ENCODE data around the gene METTL4. TPM values are rescaled to one million over a fixed set of nuclear protein-coding genes. Genes with fewer than 3 reads are reported as not detected.
"Not testable (repeated sequence)": the region's sequence is repeated elsewhere in the genome, so short reads cannot be mapped to it uniquely, and the experiment has no call there.

Gene METTL4
- total RNA-seq, 8 experiments from 2014 or later: 4.7 to 14.1 (median 7.6) TPM

DNA sequence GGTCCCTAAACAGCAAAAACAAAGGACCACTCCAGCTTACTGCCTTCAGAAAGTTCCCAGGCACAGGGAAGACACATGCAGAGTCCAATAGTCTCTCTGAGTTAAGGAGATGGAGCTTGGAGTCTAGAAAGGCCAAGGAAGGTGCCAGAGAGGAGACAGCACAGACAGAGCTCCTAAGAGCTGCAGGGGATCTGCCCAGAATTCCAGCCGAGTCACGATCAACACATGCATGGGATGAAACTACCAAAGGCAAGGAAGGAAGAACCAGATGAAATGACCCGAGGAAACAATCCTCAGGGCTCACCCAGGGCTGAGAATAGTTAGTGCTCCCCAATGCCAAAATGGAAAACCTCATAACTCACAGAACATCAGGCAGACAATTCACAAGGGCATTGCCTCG is 15.4 kb downstream of the METTL4 start:
- Histone ChIP-seq H3K27ac (no peak overlapping the region), H3K4me3 (no peak overlapping the region), H3K4me1 (replicated peaks in 1 of 2) (no peaks in the 10 kb centered on the region)
- peak in 1 of 8 experiments; percentile 35 for ATAC-seq (replicated peaks in 6 of 8)
- WGBS, 10 experiments: 20 to 100% (median 88%) methylated on average over 1 to 4 of the region's 4 CpGs; no CpG with 5 or more reads in 2 of the 10 experiments
- in situ Hi-C loops (cut with MboI; ENCODE audit: low pct_unique_long_range_greater_than_20kb in 2 of 9, low sequenced_read_pairs in 9 of 9, unreplicated experiment in 9 of 9): loop anchor here in 4 of 9 experiments (25.0 kb wide), 1 partner anchor 1694 kb away; no protein-coding TSS in a partner anchor

DNA sequence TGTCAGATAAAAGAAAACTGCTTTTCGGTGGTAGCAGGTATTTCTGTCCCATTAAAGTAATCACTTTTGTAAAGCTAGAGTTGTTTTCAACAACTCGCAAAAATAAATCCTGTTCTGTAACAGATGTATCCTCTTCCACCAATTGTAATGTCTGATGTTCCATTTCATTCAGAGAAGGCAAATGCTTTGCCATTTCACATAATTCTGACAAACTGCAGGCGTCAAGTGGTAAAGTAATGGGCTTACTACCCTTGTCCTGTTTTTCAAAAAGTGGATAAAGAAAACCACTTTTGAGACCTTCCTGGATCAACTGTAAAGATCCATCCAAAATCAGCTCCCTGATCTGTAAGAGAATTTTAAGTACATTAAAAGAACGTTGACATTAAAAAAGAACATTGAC is 16.6 kb downstream of the METTL4 start:
- no peak overlapping the region for H3K4me3 ChIP-seq
- H3K27ac ChIP-seq: no peak overlapping the region
- 75 to 100% (median 93%) methylated on average over 1 to 4 of the region's 4 CpGs; no CpG with 5 or more reads in 1 of the 10 experiments for WGBS, 10 experiments
- in situ Hi-C loops (cut with MboI; ENCODE audit: low pct_unique_long_range_greater_than_20kb in 2 of 9, low sequenced_read_pairs in 9 of 9, unreplicated experiment in 9 of 9): loop anchor here in 4 of 9 experiments (25.0 kb wide), 1 partner anchor 1692 kb away; no protein-coding TSS in a partner anchor
- no peak for ATAC-seq (replicated peaks in 6 of 8)
- no peaks in the 10 kb centered on the region for H3K4me1 ChIP-seq (replicated peaks in 1 of 2)

DNA sequence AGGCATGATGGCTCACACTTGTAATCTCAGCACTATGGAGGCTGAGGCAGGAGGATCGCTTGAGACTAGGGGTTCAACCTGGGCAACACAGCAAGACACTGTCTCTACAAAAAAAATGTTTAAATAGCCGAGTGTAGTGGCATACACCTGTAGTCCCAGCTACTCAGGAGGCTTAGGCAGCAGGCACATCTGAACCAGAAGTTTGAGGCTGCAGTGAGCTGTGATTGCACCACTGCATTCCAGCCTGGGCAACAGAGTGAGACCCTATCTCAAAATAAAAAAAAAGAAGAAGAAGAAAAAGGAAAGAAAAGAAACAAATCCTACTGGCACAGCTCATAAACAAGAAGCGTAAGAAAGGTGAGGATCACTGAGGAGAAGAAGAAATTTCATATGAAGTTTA is 19.9 kb downstream of the METTL4 start:
- ATAC-seq (replicated peaks in 6 of 8): no peak
- Histone ChIP-seq H3K27ac (no peak overlapping the region), H3K4me3 (no peak overlapping the region), H3K4me1 (replicated peaks in 1 of 2) (no peaks in the 10 kb centered on the region)
- in situ Hi-C loops (cut with MboI; ENCODE audit: low pct_unique_long_range_greater_than_20kb in 2 of 9, low sequenced_read_pairs in 9 of 9, unreplicated experiment in 9 of 9): loop anchor here in 4 of 9 experiments (25.0 kb wide), 1 partner anchor 1689 kb away; no protein-coding TSS in a partner anchor
- WGBS, 10 experiments: 44 to 100% (median 83%) methylated on average over 1 to 3 of the region's 3 CpGs

DNA sequence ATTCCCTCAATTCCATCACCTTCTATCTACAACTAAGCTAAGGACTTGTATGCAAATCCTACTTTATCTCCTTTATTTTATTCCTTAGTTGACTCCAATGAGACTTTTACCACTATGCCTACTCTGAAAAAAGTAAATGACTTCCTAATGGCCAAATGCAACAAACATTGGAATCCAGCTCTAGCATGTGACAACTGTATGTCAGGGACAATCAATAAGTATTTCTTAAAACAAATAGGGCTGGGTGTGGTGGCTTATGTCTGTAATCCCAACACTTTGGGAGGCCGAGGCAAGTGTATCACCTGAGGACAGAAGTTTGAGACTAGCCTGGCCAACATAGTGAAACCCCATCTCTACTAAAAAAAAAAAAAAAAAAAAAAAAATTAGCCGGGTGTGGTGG is 21.8 kb downstream of the METTL4 start:
- H3K4me3 ChIP-seq: no peak overlapping the region
- ATAC-seq (replicated peaks in 6 of 8): no peak
- WGBS, 10 experiments: 83 to 100% (median 100%) methylated on average over 1 to 2 of the region's 2 CpGs; no CpG with 5 or more reads in 1 of the 10 experiments
- H3K27ac ChIP-seq: no peak overlapping the region
- in situ Hi-C loops (cut with MboI; ENCODE audit: low pct_unique_long_range_greater_than_20kb in 2 of 9, low sequenced_read_pairs in 9 of 9, unreplicated experiment in 9 of 9): loop anchor here in 4 of 9 experiments (25.0 kb wide), 3 partner anchors 437 to 1687 kb away; no protein-coding TSS in a partner anchor
- H3K4me1 ChIP-seq (replicated peaks in 1 of 2): no peaks in the 10 kb centered on the region

DNA sequence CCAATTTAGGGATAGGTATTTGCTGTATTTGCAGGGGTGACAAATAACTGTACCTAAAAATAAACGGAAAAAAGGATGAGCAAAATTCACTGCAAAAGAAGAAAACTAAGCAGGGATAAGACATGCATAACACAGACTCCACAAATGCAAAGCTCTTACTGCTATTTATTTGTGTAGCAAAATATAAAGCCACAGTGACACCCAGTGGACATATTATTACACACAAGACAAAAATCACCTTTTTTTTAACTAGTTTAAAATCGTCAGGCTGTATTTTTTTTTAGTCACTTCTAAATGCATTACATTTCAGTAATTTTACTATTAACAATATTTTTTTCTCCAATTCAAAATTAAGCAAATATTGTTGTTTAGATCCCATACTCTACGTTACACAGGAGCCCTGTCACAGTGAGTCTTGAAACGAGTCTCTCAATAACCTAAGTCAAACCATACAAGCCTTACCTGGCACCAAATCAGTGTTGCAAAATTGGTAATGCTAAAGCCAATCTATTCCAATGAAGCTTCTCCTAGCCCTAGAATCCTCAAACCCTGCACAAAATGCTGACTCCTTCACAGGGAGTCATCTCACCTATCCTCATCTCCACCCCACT is 23.7 kb downstream of the METTL4 start:
- 0 to 68% (median 40%) methylated on average over 1 to 4 of the region's 4 CpGs for WGBS, 10 experiments
- in situ Hi-C loops (cut with MboI; ENCODE audit: low pct_unique_long_range_greater_than_20kb in 2 of 9, low sequenced_read_pairs in 9 of 9, unreplicated experiment in 9 of 9): loop anchor here in 4 of 9 experiments (25.0 kb wide), 3 partner anchors 435 to 1685 kb away; no protein-coding TSS in a partner anchor
- no peak overlapping the region for H3K4me3 ChIP-seq
- ATAC-seq (replicated peaks in 6 of 8): peak in 5 of 8 experiments; percentile 45 to 69 (median 63)
- H3K4me1 ChIP-seq (replicated peaks in 1 of 2): no peaks in the 10 kb centered on the region
- H3K27ac ChIP-seq: no peak overlapping the region

DNA sequence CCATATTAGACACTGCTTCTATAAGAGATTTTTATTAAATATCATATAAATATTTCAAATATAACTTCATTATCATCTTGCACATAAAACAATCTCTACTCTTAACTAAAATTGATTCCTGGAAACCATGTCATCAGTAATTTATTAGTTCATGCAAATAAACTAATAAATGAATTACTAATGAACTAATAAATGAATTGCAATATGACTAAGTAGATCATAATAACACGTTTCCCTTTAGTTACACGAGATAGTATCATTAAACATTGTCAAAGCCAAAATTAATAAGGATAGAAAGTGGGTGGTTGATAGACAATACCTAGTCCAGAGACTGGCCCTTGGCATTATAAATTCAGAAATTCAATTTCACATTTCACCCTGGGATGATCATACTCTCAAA is 26.1 kb downstream of the METTL4 start:
- Histone ChIP-seq H3K27ac (no peak overlapping the region), H3K4me3 (no peak overlapping the region), H3K4me1 (replicated peaks in 1 of 2) (no peaks in the 10 kb centered on the region)
- whole genome bisulfite sequencing, 10 experiments: 31 to 100% (median 87%) methylated on average over 2 of the region's 2 CpGs; no CpG with 5 or more reads in 2 of the 10 experiments
- no peak for ATAC-seq (replicated peaks in 6 of 8)
- in situ Hi-C loops (cut with MboI; ENCODE audit: low pct_unique_long_range_greater_than_20kb in 2 of 9, low sequenced_read_pairs in 9 of 9, unreplicated experiment in 9 of 9): loop anchor here in 4 of 9 experiments (25.0 kb wide), 3 partner anchors 433 to 1683 kb away; no protein-coding TSS in a partner anchor

DNA sequence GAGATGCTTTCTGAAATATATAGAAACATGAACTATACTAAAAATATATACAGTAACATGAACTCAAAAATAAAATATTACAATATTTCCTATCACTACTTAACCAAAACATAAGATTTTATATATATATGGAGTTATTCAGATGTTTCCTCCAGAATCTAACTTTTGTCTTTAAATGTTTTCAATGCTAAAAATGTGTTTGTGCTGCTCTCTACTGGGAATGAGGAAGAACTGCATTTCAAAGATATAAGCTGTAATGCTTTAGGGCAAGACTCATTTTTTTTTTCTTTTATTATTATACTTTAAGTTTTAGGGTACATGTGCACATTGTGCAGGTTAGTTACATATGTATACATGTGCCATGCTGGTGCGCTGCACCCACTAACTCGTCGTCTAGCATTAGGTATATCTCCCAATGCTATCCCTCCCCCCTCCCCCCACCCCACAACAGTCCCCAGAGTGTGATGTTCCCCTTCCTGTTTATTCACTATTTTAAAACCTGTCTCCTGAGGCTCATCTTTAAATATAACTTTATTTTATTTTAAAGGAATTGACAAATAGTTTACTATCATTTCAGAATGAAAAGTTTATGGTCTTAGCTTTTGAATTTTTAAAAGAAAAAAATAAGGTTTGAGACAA is 29.3 kb downstream of the METTL4 start:
- peak in 3 of 8 experiments; percentile 27 to 39 (median 38) for ATAC-seq (replicated peaks in 6 of 8)
- not testable (repeated sequence) for H3K4me1 ChIP-seq (replicated peaks in 1 of 2); H3K27ac ChIP-seq; H3K4me3 ChIP-seq
- no CpG with 5 or more reads among the region's 3 CpGs for WGBS, 10 experiments
- in situ Hi-C loops (cut with MboI; ENCODE audit: low pct_unique_long_range_greater_than_20kb in 2 of 9, low sequenced_read_pairs in 9 of 9, unreplicated experiment in 9 of 9): loop anchor here in 4 of 9 experiments (25.0 kb wide), 3 partner anchors 430 to 1680 kb away; no protein-coding TSS in a partner anchor

DNA sequence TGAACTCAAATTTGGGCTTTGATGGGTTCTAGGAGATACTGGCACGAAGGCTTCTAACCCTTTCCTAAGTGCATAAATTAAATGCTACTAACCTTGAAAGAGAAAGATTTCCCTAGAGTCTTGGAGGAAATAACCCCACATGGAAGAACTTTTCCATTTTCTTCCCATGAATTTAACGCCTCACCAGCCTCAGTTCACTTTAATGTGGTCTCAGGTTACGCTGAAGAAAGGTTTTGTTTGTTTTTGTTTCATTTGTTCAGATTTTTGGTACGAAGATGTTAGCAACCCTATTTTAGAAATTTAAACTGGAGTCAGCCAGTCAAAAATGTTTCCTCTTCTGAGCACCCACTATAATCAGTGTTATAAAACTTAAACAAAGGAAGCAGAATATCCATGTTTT is 30.7 kb downstream of the METTL4 start:
- Histone ChIP-seq H3K4me3 (no peak overlapping the region), H3K27ac (no peak overlapping the region), H3K4me1 (replicated peaks in 1 of 2) (no peaks in the 10 kb centered on the region)
- 75 to 100% (median 87%) methylated on average over 1 to 4 of the region's 4 CpGs for WGBS, 10 experiments
- ATAC-seq (replicated peaks in 6 of 8): no peak
- in situ Hi-C loops (cut with MboI; ENCODE audit: low pct_unique_long_range_greater_than_20kb in 2 of 9, low sequenced_read_pairs in 9 of 9, unreplicated experiment in 9 of 9): loop anchor here in 4 of 9 experiments (25.0 kb wide), 3 partner anchors 428 to 1678 kb away; no protein-coding TSS in a partner anchor

DNA sequence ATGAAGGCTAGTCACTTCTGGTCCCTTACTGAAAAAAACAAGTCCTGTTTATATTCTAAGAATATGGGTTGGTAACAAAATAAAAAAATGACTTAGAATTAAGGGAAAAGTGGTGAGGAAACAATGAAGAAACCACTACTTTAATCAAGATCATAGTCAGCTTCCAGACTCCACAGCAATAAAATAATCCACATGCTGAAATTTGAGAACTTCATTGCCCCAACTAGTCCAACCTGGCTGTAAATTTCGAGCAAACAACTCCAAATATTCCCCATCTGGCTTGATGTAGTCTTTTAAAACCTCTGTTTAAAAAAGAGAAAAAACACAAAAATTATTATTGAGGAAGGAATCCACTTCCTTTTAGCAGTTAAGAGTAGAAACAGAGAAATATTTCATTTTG is 32.5 kb downstream of the METTL4 start:
- Histone ChIP-seq H3K4me1 (replicated peaks in 1 of 2) (no peaks in the 10 kb centered on the region), H3K27ac (no peak overlapping the region), H3K4me3 (no peak overlapping the region)
- ATAC-seq (replicated peaks in 6 of 8): no peak
- in situ Hi-C loops (cut with MboI; ENCODE audit: low pct_unique_long_range_greater_than_20kb in 2 of 9, low sequenced_read_pairs in 9 of 9, unreplicated experiment in 9 of 9): loop anchor here in 4 of 9 experiments (10.0 to 25.0 kb wide), 4 partner anchors 427 to 1677 kb away; no protein-coding TSS in a partner anchor
- WGBS, 10 experiments: 0 to 80% (median 30%) methylated on average over 1 of the region's 1 CpG; no CpG with 5 or more reads in 2 of the 10 experiments

DNA sequence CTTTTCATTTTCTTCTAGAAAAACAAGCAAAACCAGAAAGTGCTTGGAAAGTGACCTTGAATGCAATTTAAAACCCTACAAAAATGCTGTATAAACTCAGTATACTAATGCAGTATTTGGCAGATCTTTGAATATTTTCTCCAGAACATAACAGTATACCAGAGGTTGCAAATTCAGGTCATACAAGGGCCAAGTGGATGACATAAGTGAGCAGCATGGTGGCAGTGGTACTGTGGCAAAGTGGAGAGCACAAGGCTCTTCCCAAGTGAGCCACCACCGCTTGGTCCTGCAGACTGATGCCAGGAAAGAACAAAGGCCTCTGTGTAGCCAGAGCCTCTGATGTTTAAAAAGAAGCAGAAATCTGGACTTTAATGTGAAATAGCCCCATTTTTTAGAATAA is 33.1 kb downstream of the METTL4 start:
- no peak for ATAC-seq (replicated peaks in 6 of 8)
- Histone ChIP-seq H3K27ac (no peak overlapping the region), H3K4me1 (replicated peaks in 1 of 2) (no peaks in the 10 kb centered on the region), H3K4me3 (no peak overlapping the region)
- 40 to 100% (median 82%) methylated on average over 1 of the region's 1 CpG; no CpG with 5 or more reads in 2 of the 10 experiments for WGBS, 10 experiments
- in situ Hi-C loops (cut with MboI; ENCODE audit: low pct_unique_long_range_greater_than_20kb in 2 of 9, low sequenced_read_pairs in 9 of 9, unreplicated experiment in 9 of 9): loop anchor here in 4 of 9 experiments (10.0 to 25.0 kb wide), 4 partner anchors 426 to 1676 kb away; no protein-coding TSS in a partner anchor

DNA sequence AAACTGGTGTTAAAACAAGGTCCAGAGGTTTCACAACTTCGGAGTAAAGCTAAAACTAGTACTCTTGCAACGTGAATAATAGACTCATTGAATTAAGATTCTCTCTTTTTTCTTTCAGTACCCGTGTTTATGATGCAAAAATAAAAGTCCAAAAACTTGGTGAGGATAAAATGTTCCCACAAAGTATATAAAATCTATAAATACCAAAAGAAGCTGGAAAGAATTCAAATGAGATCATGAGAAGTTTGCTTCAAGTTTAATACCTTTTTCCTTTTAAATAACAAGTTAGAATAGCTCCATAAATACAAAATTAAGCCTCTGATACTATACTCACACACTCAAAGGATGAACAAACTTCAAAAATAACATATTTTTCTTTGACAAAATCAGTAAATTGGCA is 34.0 kb downstream of the METTL4 start:
- Histone ChIP-seq H3K27ac (no peak overlapping the region), H3K4me3 (no peak overlapping the region), H3K4me1 (replicated peaks in 1 of 2) (no peaks in the 10 kb centered on the region)
- 33 to 100% (median 79%) methylated on average over 2 to 3 of the region's 3 CpGs for WGBS, 10 experiments
- in situ Hi-C loops (cut with MboI; ENCODE audit: low pct_unique_long_range_greater_than_20kb in 2 of 9, low sequenced_read_pairs in 9 of 9, unreplicated experiment in 9 of 9): loop anchor here in 4 of 9 experiments (10.0 to 25.0 kb wide), 4 partner anchors 425 to 1675 kb away; no protein-coding TSS in a partner anchor
- no peak for ATAC-seq (replicated peaks in 6 of 8)

DNA sequence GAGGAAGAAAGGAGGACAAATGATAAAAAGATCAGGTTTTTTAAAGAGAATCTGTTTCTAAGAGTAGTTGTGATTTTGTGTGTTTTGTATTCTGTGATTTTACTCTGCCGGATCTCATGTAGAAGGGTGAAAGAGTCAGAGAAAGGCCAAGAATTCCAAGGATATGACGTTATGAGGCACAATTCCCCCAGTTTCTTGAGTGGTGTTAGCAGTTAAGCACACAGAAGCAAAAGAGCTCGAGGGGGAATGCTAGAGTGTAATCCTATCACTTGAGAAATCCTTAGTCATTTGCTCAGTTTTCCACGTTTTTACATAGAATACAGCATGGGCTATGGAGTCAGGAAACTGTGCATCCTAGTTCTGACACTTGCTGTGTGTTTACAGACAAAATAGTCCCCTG is 34.8 kb downstream of the METTL4 start:
- 33 to 88% (median 78%) methylated on average over 3 to 4 of the region's 4 CpGs; no CpG with 5 or more reads in 3 of the 10 experiments for WGBS, 10 experiments
- Histone ChIP-seq H3K4me3 (no peak overlapping the region), H3K27ac (no peak overlapping the region), H3K4me1 (replicated peaks in 1 of 2) (no peaks in the 10 kb centered on the region)
- ATAC-seq (replicated peaks in 6 of 8): no peak
- in situ Hi-C loops (cut with MboI; ENCODE audit: low pct_unique_long_range_greater_than_20kb in 2 of 9, low sequenced_read_pairs in 9 of 9, unreplicated experiment in 9 of 9): loop anchor here in 4 of 9 experiments (10.0 to 25.0 kb wide), 4 partner anchors 424 to 1674 kb away; no protein-coding TSS in a partner anchor

DNA sequence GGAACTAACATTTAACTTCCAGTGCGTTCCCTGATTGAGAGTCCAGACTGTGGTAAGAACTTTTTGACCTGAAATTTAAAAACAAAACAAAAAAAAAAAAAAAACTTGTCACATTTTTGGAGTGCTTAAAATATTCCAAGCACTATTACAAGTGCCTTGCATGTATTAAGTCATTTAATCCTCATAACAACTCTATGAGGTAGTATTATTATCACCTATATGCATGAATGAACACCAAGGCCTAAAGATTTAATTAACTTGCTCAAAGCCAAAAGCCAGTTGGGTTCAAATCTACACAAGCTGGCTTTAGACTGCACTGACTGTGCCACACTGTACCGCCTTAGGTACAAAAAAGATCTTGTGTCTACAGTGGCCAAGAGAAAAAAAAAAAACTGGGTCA is 35.2 kb downstream of the METTL4 start:
- Histone ChIP-seq H3K27ac (no peak overlapping the region), H3K4me3 (no peak overlapping the region), H3K4me1 (replicated peaks in 1 of 2) (no peaks in the 10 kb centered on the region)
- WGBS, 10 experiments: 50 to 100% (median 100%) methylated on average over 1 to 2 of the region's 2 CpGs
- in situ Hi-C loops (cut with MboI; ENCODE audit: low pct_unique_long_range_greater_than_20kb in 2 of 9, low sequenced_read_pairs in 9 of 9, unreplicated experiment in 9 of 9): loop anchor here in 4 of 9 experiments (10.0 to 25.0 kb wide), 4 partner anchors 424 to 1674 kb away; no protein-coding TSS in a partner anchor
- no peak for ATAC-seq (replicated peaks in 6 of 8)

Data from motor neuron (in vitro differentiated cells).